ENCODE data around the gene HMSD.

HMSD gene

DNA sequence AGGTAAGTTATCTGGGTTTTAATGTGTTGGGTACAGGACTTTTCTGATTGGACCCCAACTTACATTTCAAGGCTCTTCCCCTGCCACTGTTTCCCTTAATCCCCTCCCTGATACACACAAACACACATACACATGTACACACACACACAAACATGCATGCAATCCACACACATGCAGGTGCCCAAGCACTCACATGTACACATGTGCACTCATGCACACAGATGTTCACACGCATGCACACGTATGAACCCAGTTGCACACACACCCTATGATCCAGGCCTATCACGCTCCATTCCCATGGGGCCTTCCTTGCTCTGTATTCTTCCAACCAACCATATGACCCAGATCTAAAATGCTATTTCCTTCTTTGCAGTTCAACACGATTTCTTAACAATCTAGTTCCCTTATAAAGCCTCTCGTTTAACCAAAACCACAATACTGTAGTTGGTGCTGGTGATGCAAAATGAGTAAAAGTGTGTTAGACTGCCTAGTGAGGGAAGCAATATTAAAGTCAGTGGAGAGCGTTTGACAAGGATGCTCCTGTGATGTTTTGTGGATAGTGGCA, 31.9 kb downstream of the HMSD start:
- Histone ChIP-seq H3K4me1 (ENCODE audit: insufficient read depth, low read length) (no peaks in the 10 kb centered on the region), H3K4me3 (ENCODE audit: low read length) (no peak overlapping the region), H2AFZ (ENCODE audit: low read depth, low read length) (no peak overlapping the region), H3K27me3 (ENCODE audit: insufficient read depth, low read length) (no peaks in the 10 kb centered on the region), H3K9me3 (ENCODE audit: low read length) (no peaks in the 10 kb centered on the region), H3K36me3 (ENCODE audit: insufficient read depth, low read length) (peaks cover 12% of the 10 kb centered on the region)

DNA sequence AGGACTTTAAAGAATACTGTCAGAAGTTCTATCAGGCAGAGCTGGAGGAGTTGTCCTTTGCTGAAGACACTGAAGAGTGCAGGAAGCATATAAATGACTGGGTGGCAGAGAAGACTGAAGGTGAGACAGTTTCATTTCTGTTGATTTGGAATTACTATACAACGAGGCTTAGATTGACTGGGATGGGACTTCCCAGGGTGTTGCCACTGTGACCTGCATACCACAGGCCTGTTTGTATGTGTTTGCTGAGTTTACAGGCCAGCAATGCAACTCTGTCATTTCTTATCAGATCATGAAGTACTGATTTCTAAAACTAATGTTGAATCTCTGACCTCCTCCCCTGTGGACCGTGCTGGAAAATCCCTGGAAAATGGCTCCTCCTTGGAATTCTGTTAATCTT, 32.6 kb downstream of the HMSD start:
- Histone ChIP-seq H2AFZ (ENCODE audit: low read depth, low read length) (no peak overlapping the region), H3K4me1 (ENCODE audit: insufficient read depth, low read length) (no peaks in the 10 kb centered on the region), H3K27me3 (ENCODE audit: insufficient read depth, low read length) (no peaks in the 10 kb centered on the region), H3K9me3 (ENCODE audit: low read length) (no peaks in the 10 kb centered on the region), H3K4me3 (ENCODE audit: low read length) (no peak overlapping the region), H3K36me3 (ENCODE audit: insufficient read depth, low read length) (peaks cover 12% of the 10 kb centered on the region)

- H3K36me3 ChIP-seq (ENCODE audit: insufficient read depth, low read length), result peaks cover 12% of the 10 kb centered on the region
- no peak overlapping the region for H2AFZ ChIP-seq (ENCODE audit: low read depth, low read length)
- no peak overlapping the region for H3K4me3 ChIP-seq (ENCODE audit: low read length)
- H3K4me1 ChIP-seq (ENCODE audit: insufficient read depth, low read length), result no peaks in the 10 kb centered on the region
- H3K27me3 ChIP-seq (ENCODE audit: insufficient read depth, low read length), result no peaks in the 10 kb centered on the region
- H3K9me3 ChIP-seq (ENCODE audit: low read length), result no peaks in the 10 kb centered on the region
Measured at GRCh38 chr18:63982361-63982760, 33.3 kb downstream of the HMSD start.

DNA sequence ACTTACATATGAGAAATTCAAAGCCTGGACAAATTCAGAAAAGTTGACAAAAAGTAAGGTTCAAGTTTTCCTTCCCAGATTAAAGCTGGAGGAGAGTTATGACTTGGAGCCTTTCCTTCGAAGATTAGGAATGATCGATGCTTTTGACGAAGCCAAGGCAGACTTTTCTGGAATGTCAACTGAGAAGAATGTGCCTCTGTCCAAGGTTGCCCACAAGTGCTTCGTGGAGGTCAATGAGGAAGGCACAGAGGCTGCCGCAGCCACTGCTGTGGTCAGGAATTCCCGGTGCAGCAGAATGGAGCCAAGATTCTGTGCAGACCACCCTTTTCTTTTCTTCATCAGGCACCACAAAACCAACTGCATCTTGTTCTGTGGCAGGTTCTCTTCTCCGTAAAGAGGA, 37.8 kb downstream of the HMSD start:
- H3K4me1 ChIP-seq (ENCODE audit: insufficient read depth, low read length), result no peaks in the 10 kb centered on the region
- H3K9me3 ChIP-seq (ENCODE audit: low read length), result no peaks in the 10 kb centered on the region
- H3K36me3 ChIP-seq (ENCODE audit: insufficient read depth, low read length), result peaks cover 6% of the 10 kb centered on the region
- no peak overlapping the region for H3K4me3 ChIP-seq (ENCODE audit: low read length)
- H3K27me3 ChIP-seq (ENCODE audit: insufficient read depth, low read length), result no peaks in the 10 kb centered on the region
- no peak overlapping the region for H2AFZ ChIP-seq (ENCODE audit: low read depth, low read length)

DNA sequence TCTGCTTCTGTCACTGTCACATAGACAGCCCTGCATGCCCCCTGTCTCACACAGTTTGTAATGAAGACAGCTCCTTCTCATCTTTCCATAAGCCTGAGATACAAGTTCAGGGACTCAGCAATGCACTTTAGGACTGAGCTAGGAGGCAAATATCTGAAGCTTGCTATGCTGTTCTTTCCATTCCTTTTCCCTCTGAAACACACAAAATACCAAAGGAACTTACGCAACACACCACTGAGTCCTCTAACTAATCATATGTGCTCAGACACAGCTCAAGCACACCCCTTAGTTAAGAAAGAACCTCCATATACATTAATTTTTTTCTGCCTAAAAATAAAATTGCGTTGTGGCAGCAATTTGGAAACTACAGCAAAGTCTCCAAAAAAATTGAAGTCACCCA, 38.6 kb downstream of the HMSD start:
- Histone ChIP-seq H3K9me3 (ENCODE audit: low read length) (no peaks in the 10 kb centered on the region), H3K36me3 (ENCODE audit: insufficient read depth, low read length) (no peaks in the 10 kb centered on the region), H3K4me3 (ENCODE audit: low read length) (no peak overlapping the region), H3K4me1 (ENCODE audit: insufficient read depth, low read length) (no peaks in the 10 kb centered on the region), H2AFZ (ENCODE audit: low read depth, low read length) (no peak overlapping the region), H3K27me3 (ENCODE audit: insufficient read depth, low read length) (no peaks in the 10 kb centered on the region)

DNA sequence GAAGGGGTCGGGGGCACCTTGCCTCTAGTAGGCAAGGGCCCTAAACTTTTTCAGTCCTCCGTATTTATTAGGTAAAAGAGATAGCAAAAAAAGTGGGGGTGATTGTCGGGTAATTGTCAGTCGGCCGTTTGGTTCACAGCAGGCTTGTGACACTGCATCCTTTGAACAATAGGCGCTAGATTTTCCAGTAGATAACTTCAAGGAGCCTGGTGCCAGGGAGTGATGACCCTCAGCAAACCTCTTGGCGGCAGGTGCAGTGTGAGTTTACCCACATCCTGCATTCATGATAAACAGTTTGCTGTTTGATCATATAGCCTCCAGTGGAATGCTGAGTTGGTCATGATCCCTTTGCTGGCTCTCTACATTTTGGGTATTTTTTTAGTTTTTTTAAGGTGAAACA, 43.6 kb downstream of the HMSD start:
- no peak overlapping the region for H2AFZ ChIP-seq (ENCODE audit: low read depth, low read length)
- no peaks in the 10 kb centered on the region for H3K36me3 ChIP-seq (ENCODE audit: insufficient read depth, low read length)
- H3K9me3 ChIP-seq (ENCODE audit: low read length), result no peaks in the 10 kb centered on the region
- H3K4me3 ChIP-seq (ENCODE audit: low read length), result no peak overlapping the region
- H3K4me1 ChIP-seq (ENCODE audit: insufficient read depth, low read length), result no peaks in the 10 kb centered on the region
- no peaks in the 10 kb centered on the region for H3K27me3 ChIP-seq (ENCODE audit: insufficient read depth, low read length)

GRCh38 chr18:63994783-63995399, 45.8 kb downstream of the HMSD start:
- H2AFZ ChIP-seq (ENCODE audit: low read depth, low read length), result no peak overlapping the region
- no peaks in the 10 kb centered on the region for H3K9me3 ChIP-seq (ENCODE audit: low read length)
- H3K4me1 ChIP-seq (ENCODE audit: insufficient read depth, low read length), result no peaks in the 10 kb centered on the region
- no peaks in the 10 kb centered on the region for H3K36me3 ChIP-seq (ENCODE audit: insufficient read depth, low read length)
- H3K4me3 ChIP-seq (ENCODE audit: low read length), result no peak overlapping the region
- H3K27me3 ChIP-seq (ENCODE audit: insufficient read depth, low read length), result no peaks in the 10 kb centered on the region

DNA sequence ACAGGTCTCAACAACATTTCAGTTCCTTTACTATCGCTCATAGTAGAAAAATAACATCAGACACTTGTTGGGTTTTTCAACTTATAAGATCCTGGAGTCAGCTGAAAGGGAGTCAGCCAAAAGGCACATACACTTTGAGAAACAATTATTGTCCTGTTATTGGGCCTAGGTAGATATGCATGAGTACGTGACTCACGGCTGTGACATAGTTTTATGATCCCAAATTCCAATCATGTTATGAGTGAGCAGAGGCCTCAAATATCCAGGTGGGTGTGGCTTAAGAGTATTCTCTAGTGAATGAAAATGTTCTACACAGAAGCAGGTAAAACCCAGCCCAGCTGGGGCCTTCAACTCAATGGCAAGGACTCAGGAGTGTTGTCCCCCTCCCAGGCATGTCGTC, 47.9 kb downstream of the HMSD start:
- H3K27me3 ChIP-seq (ENCODE audit: insufficient read depth, low read length), result no peaks in the 10 kb centered on the region
- H3K9me3 ChIP-seq (ENCODE audit: low read length), result no peaks in the 10 kb centered on the region
- no peak overlapping the region for H3K4me3 ChIP-seq (ENCODE audit: low read length)
- H2AFZ ChIP-seq (ENCODE audit: low read depth, low read length), result no peak overlapping the region
- no peaks in the 10 kb centered on the region for H3K4me1 ChIP-seq (ENCODE audit: insufficient read depth, low read length)
- no peaks in the 10 kb centered on the region for H3K36me3 ChIP-seq (ENCODE audit: insufficient read depth, low read length)

DNA sequence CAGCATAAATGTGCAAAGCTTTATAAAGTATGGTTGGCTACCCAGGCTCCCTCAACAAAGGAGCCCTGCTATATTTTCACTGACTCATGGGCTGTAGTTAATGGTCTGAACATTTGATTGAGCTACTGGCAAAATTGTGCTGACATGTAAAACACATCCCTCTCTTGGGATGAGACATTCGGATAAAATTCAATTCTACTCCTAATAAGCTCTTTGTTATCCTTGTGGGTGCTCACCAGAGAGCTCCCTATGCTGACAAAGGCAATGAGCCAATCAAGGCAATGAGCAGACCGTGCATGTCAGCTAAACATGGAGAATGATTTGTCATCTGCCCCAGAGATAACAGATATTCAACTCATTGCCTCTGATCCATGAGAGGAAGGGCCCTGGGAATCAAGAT, 48.5 kb downstream of the HMSD start:
- Histone ChIP-seq H3K36me3 (ENCODE audit: insufficient read depth, low read length) (no peaks in the 10 kb centered on the region), H3K9me3 (ENCODE audit: low read length) (no peaks in the 10 kb centered on the region), H3K4me1 (ENCODE audit: insufficient read depth, low read length) (no peaks in the 10 kb centered on the region), H3K27me3 (ENCODE audit: insufficient read depth, low read length) (no peaks in the 10 kb centered on the region), H3K4me3 (ENCODE audit: low read length) (no peak overlapping the region), H2AFZ (ENCODE audit: low read depth, low read length) (no peak overlapping the region)

- H3K4me3 ChIP-seq (ENCODE audit: low read length), result no peak overlapping the region
- no peaks in the 10 kb centered on the region for H3K4me1 ChIP-seq (ENCODE audit: insufficient read depth, low read length)
- H3K9me3 ChIP-seq (ENCODE audit: low read length), result no peaks in the 10 kb centered on the region
- H3K36me3 ChIP-seq (ENCODE audit: insufficient read depth, low read length), result no peaks in the 10 kb centered on the region
- H3K27me3 ChIP-seq (ENCODE audit: insufficient read depth, low read length), result no peaks in the 10 kb centered on the region
- no peak overlapping the region for H2AFZ ChIP-seq (ENCODE audit: low read depth, low read length)
Measured at GRCh38 chr18:63999871-64000270, 50.8 kb downstream of the HMSD start.

GRCh38 chr18:64002581-64002980, 53.5 kb downstream of the HMSD start:
- H3K4me3 ChIP-seq (ENCODE audit: low read length), result no peak overlapping the region

DNA sequence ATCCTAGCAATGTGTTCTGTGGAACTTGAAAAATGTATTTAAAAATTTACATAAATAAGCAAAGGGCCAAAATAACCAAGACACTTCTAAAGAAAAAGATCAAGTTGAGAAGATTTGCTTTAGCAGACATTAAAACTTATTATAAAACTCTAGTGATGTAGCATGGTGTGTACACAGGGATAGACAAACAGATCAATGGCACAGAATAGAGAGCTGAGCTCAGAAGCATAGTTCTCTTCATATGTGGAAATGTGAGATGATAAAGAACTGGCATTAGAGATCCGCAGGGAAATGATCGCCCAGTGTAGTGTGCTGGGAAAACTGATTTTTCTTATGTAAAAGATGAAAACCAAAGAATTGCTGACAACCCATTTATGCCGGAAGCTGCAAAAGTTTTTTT, 60.2 kb downstream of the HMSD start:
- H3K27me3 ChIP-seq (ENCODE audit: insufficient read depth, low read length), result no peaks in the 10 kb centered on the region
- H3K36me3 ChIP-seq (ENCODE audit: insufficient read depth, low read length), result no peaks in the 10 kb centered on the region
- no peaks in the 10 kb centered on the region for H3K9me3 ChIP-seq (ENCODE audit: low read length)
- H2AFZ ChIP-seq (ENCODE audit: low read depth, low read length), result no peak overlapping the region
- no peaks in the 10 kb centered on the region for H3K4me1 ChIP-seq (ENCODE audit: insufficient read depth, low read length)
- no peak overlapping the region for H3K4me3 ChIP-seq (ENCODE audit: low read length)

More at GRCh38 chr18:64002581-64002980, 53.5 kb downstream of the HMSD start:
- Histone ChIP-seq H3K9me3 (ENCODE audit: low read length) (no peaks in the 10 kb centered on the region), H2AFZ (ENCODE audit: low read depth, low read length) (no peak overlapping the region), H3K27me3 (ENCODE audit: insufficient read depth, low read length) (no peaks in the 10 kb centered on the region), H3K4me1 (ENCODE audit: insufficient read depth, low read length) (no peaks in the 10 kb centered on the region), H3K36me3 (ENCODE audit: insufficient read depth, low read length) (no peaks in the 10 kb centered on the region)
